Putamen (tissue), 1 donor: ENCODE measurements around the gene GALNT5.
A peak's percentile ranks its signal among the peaks of the same experiment; 100 is the strongest.
"Not testable (repeated sequence)": the region's sequence is repeated elsewhere in the genome, so short reads cannot be mapped to it uniquely, and the experiment has no call there.

Experiments used
- DNase-seq: peaks from one replicate; pipeline ENCODE4 v3.0.0-alpha.2; 2016; ENCODE audit warnings: low spot score

The GALNT5 gene

DNA sequence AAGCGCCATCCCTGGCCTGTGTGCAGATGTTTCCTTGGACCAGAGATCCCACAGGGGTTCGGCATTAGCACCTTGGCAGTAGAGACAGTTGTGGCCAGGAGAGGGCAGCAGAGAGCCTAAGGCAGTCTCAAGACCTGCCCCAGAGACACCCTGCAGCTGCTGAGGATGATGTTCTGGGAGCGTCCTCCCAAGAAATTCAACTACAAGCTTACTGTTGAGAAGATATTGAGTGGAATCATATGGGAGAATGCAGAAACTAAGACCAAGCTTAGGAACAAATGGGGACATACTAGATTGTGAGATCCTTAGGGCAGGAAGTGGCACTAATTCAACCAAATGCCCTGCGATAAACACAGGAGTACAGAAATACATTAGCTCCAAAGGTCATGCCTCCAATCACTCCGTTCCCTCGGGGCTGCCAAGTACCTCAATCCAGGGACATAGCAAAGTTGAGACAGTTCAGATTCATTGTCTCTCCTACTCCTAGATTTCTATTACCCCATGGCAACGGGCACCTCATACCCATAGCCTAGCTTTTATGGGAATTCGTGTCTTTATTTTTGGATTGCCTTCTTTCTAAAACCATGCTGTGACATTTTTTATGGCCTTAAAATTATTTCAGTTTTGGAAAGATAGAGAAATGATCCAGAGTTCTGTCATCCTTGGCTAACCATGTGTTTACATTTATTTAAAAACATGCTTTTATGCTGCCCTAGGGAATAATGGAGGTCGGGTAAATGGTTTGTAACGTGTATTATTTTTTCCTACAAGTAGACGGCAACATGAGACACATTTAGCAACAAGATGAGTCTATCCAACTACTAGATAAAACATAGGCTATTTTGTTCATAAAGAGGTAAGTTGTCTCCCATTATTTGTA is 70.4 kb downstream of the GALNT5 start:
- peak; percentile 89 for DNase-seq

DNA sequence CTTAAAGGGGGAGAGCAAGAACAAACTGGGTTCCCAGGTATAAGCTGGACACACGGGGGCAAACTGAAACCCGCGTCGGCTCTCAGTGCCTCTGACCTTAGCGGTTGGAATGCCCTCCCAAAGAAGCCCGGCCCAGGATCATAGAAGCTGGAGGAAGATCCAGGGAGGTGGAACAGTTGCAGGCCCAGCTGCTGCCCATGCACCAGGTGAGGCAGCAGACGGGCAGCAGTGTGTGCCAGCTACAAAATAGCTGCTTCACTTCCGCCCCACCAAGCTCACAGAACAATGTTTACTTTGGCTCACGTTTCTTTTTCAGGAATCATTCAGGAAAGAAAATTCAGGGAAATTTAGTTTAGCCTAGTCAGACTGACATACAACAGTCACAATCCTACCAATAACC is 72.0 kb downstream of the GALNT5 start:
- no peak for DNase-seq

DNA sequence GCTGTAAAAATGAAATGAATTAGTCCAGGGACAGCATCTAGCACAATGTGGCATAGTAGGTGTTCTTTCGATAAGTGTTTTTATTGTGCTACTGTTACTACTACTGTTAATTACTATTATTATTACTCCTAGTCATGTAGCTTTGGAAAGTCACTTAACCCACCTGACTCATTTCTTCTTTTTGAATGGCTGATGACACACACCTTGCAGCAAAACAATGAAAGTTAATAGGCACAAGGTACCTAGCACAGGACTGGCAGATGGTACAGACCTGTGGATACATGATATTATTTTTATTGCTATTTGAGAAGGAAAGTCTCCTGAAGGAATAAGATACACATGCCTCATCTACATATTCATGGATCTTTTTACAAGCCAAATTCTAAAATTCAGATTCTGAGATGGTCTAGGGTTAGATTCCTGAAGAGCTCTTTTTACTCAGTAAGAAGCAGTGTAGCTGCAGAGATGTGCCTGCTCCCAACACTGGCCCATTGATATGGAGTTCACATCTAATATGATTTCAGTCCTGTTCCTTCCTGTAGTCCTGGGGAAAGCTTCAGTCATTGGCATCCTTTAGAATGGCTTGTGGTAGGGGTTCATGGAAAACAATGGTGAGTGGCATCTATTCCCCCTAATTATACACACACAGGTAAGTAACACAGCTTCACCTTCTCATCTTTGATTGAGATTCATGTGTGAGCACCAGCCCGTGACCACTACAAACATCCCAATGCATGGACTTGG is 76.0 kb downstream of the GALNT5 start:
- DNase-seq = no peak

DNA sequence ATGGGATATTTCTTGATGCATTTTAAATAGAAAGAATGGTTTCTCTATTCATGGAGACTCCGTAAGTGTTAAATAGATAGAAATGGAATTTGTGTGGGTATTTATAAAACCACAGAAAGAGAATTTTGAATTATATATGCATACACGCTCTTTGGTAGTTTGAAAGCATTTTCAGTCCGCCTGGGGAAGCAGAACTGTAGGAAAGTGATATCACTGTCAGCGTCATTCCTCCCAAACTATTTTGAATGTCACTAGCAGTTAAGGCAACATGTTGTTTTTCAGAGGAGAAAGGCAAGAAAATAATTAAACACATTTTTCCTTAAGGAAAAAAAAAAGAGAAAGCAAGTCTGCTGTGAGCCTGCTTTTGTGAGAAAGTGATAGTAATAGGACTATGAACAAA is 76.8 kb downstream of the GALNT5 start:
- DNase-seq = no peak

DNA sequence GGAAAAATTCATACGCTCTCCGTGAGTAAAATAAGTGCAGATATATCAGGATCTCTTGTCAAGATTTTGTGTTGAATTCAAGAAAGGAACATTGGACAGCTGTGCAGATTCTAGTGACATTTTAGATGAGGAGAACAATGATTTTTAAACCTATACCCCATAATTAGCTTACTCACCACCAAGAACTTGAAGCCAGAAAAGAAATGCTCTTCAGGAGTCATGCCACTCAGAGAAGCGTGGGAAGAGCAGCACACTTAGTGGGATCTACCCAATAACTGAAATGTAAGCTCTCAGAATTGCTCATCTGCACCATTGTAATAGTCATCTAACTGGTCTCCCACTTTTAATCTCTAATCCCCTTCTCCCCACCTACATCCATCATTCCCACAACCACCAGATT is 77.3 kb downstream of the GALNT5 start:
- DNase-seq = peak; percentile 60

DNA sequence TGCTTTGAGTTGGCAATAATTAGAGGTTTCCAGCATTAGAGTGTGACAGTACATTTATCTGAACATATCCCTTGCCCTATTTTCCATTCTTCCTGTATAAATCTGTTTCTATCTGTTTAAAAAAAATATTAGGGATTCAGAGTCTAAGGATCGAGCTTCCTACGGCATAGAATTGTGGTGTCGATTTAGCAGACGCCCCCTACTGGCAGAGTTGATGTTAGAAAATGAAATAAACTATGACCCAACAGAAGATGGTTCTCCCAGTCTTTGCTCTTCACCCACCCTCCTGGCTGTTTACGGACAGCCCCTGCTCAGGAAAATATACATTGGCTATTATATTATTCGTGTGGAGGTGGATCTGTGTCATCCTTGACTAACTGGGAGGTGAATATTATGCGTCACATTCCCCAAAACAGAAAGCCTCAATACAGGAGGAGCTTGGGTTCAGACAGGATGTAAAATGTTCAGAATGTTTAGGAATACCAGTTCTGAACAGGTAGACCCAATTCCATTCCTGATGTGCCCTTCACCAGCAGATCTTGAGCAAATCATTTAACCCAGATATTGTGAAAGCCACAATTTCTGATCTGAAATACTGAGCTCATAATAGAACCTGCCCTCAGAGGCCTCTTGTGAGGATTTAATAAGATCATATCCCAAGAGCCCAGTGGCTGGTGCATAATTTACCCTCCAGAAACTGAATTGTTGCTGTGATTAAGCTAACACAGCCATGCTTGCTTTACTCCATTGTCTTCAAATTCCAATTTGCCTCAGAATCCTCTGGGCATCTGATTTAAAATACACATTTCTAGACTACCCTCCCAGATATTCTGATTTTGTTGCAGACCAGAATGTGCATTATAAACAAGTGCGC is 78.9 kb downstream of the GALNT5 start:
- DNase-seq = peak; percentile 58

DNA sequence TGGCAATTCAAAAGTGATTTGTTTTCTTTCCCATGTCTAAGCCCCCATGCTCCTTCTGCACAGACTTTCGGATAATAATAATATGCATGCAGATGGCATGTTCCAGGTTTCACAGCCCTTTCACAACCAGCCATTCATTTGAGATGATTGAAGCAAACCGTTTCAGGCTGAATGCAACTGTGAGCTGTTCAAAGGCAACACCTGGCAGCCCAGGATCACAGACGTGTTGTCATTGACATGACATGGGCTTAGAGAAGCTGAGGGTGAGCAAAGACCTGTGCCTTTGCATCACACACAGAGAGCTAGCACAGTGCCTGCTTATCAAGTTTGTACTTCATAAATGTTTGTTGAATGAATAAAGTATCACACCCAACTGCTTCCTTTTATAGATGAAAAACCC is 80.5 kb downstream of the GALNT5 start:
- no peak for DNase-seq

DNA sequence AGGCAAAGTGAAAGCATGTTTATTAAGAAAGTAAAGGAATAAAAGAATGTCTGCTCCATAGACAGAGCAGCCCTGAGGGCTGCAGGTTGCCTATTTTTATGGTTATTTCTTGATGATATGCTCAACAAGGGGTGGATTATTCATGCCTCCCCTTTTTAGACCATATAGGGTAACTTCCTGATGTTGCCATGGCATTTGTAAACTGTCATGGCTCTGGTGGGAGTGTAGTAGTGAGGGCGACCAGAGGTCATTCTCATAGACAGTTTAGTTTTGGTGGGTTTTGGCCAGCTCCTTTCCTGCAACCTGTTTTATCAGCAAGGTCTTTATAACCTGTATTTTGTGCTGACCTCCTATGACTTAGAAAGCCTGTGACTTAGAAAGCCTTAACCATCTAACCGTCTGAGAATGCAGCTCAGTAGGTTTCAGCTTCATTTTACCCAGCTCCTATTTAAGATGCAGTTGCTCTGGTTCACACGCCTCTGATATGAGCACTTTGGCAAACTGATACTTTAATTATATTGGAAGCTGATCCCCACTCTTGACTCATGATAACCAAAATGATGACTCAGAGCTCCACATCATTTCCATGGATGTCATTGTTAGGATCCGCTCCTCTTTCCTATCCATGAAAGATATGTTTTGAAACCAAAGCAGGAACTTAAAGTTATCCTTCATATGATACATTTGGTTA is 82.6 kb downstream of the GALNT5 start:
- DNase-seq = no peak

DNA sequence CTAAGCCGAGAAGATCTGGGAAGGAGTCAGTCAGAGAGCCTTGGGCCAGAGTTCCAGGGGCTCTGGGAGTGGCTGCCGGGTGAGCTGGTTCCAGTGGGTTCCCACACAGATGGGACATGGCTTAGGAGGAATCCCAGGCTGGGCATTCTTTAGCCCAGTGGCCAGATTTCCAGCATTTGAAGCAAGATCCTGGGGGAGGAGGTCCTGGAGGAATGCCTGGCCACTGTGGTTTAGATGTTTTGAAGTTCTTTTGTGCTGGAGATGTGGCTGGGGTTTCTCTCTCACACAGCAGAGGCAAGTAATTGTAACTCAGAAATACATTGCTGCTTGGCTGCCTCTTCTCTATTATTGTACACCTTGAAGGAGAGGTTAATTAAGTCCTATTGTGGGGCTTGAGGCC is 83.9 kb downstream of the GALNT5 start:
- DNase-seq = not testable (repeated sequence)

DNA sequence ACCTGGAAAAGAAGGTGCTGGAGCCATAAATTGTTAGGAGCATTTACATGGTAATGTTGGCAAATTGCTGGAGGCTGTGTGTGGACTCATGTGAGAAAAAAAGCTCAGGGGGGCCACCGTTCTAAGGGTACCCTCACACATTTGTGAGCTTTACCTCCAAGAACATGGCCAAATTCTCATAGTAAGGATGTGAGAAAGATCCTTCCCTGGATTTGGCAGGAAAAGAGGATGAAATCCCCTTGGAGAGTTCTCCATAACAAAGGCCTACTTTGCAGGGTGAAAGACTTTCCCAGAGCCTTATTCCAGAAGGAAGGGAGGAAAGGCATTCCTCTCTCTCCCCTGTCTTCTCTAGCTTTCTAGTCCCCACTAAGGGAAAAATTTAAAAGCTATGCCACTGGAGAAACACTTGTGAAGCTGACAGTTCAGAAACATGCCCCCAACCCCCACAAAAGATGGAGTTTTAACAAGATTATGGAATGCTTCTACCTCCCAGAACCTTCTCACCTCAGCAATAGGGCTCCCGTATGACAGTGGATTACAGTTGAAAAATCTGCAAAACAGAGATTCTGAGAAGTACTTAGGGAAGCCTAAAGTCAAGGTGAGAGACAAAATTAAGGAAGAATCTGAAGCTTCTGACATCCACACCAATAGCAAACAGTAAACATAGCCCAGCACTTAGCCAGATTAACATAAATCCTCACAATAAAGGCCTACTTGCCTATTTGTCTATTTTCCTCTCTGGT is 88.3 kb downstream of the GALNT5 start:
- no peak for DNase-seq

DNA sequence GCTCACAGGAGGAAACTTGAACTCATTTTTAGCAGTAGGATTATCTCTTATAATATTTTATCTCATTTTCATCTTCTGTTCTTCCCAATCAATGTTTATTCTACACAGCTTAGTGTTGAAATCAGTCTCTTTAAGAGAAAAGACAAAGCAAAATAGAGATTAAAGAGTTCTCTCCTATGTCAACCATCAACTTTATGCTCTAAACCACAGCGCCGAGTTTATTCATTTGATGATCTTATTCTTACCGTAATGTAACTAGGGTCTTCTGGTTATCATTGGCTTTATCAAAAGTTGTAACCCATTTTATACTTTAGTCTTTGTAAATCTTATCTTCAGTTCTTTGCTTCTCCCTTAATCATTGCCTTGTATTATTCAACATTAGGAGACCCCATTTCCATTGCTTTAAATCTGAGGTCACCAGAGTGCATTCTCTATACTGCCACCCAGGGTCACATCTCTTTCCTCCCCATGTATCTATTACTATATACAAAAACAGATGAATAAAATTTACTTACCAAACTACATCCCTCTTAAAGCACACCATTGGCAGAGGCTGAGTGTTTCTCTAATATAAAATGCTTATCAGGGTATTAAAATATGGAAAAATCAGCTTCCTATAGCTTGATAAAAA is 90.9 kb downstream of the GALNT5 start:
- DNase-seq = no peak

DNA sequence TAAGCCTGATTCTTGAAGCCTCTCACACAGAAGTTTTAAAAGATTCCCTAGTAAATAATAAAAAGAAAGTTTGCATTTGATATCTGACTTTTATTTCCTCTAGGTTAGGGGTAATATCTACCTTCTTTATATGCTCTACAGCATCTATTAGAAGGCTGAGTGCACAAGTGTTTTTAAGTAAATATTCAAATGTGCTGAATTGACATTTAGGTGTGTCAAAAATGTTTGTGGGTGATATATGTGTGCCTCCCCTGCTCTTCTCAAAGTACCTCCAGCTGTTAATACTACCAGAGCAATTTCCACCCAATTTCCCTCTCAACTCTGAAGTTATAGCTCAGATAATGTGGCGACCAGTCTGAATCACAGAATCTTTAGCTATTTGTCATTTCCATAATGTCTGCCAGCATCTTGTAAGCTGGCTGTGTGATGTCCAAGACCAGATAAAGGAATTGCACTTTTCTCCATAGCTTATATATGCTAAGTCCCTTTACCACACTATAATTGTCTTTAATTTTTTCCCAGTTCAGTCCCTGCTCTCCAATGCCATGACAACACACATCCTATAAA is 92.5 kb downstream of the GALNT5 start:
- no peak for DNase-seq

DNA sequence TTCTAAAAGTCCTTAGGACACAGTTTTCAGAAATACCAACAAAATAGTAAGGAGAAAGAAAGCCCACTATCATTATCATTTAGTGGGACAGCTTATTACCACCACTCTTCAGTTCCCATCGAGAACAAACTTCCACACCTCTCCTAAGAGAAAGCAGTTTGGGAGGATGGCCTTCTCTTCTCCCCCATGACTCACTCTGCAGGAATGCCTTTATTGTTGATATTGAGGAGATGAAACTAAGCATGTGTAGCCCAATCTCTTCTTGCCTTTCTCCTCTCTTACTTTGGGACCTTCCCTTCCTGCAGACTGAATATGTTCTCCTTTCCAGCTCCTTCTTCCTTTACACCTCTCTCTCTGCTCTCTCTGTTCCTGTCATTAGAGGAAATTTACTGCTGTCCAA is 98.1 kb downstream of the GALNT5 start:
- no peak for DNase-seq

DNA sequence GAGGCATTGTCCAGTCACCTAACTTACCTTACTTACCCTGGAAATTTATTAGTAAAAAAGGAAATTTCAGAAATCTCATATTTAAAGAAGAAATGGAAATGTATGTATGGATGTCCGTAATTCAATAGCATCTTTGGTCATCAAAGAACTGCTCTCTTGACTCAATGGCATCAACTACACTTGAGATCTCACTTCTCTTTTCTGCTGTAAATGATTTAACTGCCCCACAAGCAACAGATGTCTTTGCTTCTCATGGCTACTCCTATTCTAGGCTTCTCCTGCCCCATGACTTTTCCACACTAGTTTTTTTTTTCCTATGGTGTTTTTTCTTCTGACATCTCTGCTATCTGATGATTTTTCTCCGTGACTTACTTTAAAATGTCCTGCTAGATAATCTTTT is 102.1 kb downstream of the GALNT5 start:
- DNase-seq = no peak

DNA sequence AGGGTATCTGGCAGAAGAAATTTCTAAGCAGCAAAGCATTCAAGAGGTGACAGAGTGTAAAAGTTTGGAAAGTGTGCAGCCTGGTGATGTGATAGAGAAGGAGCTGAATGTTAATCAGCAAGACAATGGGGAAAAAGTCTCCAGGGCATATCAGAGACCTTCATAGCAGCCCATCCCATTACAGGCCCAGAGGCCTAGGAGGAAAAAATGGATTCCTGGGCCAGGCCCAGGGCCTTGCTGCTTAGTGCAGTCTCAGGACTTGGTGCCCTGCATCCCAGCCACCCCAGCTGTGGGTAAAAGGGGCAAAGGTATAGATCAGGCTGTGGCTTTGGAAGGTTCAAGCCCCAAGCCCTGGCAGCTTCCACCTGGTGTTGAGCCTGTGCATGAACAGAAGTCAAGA is 104.0 kb downstream of the GALNT5 start:
- no peak for DNase-seq

DNA sequence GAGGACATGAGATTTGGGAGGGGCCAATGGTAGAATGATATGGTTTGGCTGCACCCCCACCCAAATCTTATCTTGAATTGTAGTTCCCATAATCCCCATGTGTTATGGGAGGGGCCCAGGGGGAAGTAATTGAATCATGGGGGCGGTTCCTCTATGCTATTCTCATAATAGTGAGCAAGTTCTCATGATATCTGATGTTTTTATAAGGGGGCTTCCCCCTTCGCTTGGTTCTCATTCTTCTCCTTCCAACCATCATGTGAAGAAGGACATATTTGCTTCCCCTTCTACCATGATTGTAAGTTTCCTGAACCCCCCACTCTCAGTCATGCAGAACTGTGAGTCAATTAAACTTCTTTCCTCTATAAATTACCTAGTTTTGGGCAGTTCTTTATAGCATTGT is 105.1 kb downstream of the GALNT5 start:
- DNase-seq = no peak

DNA sequence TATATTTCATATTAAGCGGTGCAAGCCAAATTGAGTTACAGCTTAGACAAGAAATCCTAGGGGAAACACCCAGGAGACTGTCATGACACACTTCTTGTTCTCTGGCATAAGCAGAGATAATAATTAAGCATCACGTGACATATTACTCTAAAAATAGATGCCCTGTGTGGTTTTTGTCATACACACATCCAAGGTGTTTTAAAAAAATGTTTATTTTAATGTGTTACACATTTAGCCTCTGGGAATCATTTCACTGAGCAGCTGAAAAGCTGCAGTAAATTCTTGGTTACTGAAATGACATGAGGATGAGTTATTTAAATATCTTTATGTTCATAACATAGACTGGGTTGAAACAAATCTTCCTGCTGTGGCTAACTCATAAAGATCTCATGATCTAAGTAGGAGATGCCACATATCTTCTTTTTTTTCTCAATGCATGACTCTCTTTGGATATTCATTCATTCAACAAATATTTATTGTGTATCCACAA is 106.2 kb downstream of the GALNT5 start:
- DNase-seq = peak; percentile 7
